Activated CD8-positive, alpha-beta memory T cell treated with anti-CD3 and anti-CD28 coated beads for 4 hours (primary cell): ENCODE data around the gene STRADA.
A peak's percentile ranks its signal among the peaks of the same experiment; 100 is the strongest.

Source experiments
- DNase-seq, 2 donors: peaks; one replicate each; pipeline ENCODE4 v3.0.0-alpha.2; 2020; ENCODE audit warnings: low read depth in 2 of 2

The STRADA gene

GRCh38 chr17:63701456-63701820 is 40.2 kb downstream of the STRADA start:
- no peak for DNase-seq

- no peak for DNase-seq
Measured at GRCh38 chr17:63700528-63701455, 40.8 kb downstream of the STRADA start.

- DNase-seq: peak; percentile 71 to 80
Measured at GRCh38 chr17:63699638-63700527, 41.7 kb downstream of the STRADA start, which contains the start of gene LIMD2. TSS of gene LIMD2 (minus strand) at chr17:63700125. CDS start at chr17:63699298, 827 bp downstream.

GRCh38 chr17:63698886-63699637 is 42.5 kb downstream of the STRADA start:
- DNase-seq: peak; percentile 79 to 82

GRCh38 chr17:63698381-63698885 is 43.2 kb downstream of the STRADA start:
- DNase-seq: no peak

GRCh38 chr17:63697341-63698286 is 44.0 kb downstream of the STRADA start:
- DNase-seq: peak in 1 of 2 donors; percentile 63

GRCh38 chr17:63696381-63696961 is 45.1 kb downstream of the STRADA start:
- no peak for DNase-seq

- no peak for DNase-seq
Measured at GRCh38 chr17:63695889-63696288, 45.7 kb downstream of the STRADA start.

- DNase-seq: no peak
Measured at GRCh38 chr17:63694950-63695773, 46.4 kb downstream of the STRADA start.

GRCh38 chr17:63694229-63694949 is 47.2 kb downstream of the STRADA start:
- DNase-seq: no peak

GRCh38 chr17:63693411-63694113 is 48.0 kb downstream of the STRADA start:
- no peak for DNase-seq

GRCh38 chr17:63692195-63692816 is 49.3 kb downstream of the STRADA start:
- DNase-seq: no peak

GRCh38 chr17:63689479-63689878 is 52.1 kb downstream of the STRADA start:
- DNase-seq: no peak

GRCh38 chr17:63688396-63689020 is 53.1 kb downstream of the STRADA start:
- no peak for DNase-seq

- DNase-seq: no peak
Measured at GRCh38 chr17:63686138-63686685, 55.4 kb downstream of the STRADA start.

- DNase-seq: no peak
Measured at GRCh38 chr17:63685578-63685977, 56.0 kb downstream of the STRADA start.

- DNase-seq: no peak
Measured at GRCh38 chr17:63685041-63685440, 56.6 kb downstream of the STRADA start.
